GM19395 (cell line): Measurements from ENCODE around the gene SYTL2.
"Not testable (repeated sequence)": the region's sequence is repeated elsewhere in the genome, so short reads cannot be mapped to it uniquely, and the experiment has no call there.

Source experiments
- ATAC-seq: cut with Tn5 transposase; IDR thresholded peaks from one replicate; pipeline ENCODE4 v1.9.1; 2021; ENCODE audit warnings: mild to moderate bottlenecking, moderate library complexity; ENCODE audit not compliant: unreplicated experiment

SYTL2 gene

GRCh38 chr11:85799142-85799541 lies 11.8 kb downstream of the SYTL2 start:
- no peak for ATAC-seq

GRCh38 chr11:85798361-85798760 lies 12.6 kb downstream of the SYTL2 start:
- no peak for ATAC-seq

- ATAC-seq, result no peak
These were observed 15.0 kb downstream of the SYTL2 start for GRCh38 chr11:85795712-85796487.

- no peak for ATAC-seq
These were observed 19.4 kb downstream of the SYTL2 start for GRCh38 chr11:85791409-85791990.

- ATAC-seq, result peak; percentile 52
These were observed 22.9 kb downstream of the SYTL2 start for GRCh38 chr11:85787809-85788760.

- ATAC-seq, result peak; percentile 48
These were observed 23.8 kb downstream of the SYTL2 start for GRCh38 chr11:85787168-85787567.

- no peak for ATAC-seq
These were observed 26.3 kb downstream of the SYTL2 start for GRCh38 chr11:85784480-85785265.

- ATAC-seq, result no peak
These were observed 27.2 kb downstream of the SYTL2 start for GRCh38 chr11:85783758-85784157.

- not testable (repeated sequence) for ATAC-seq
These were observed 30.0 kb downstream of the SYTL2 start for GRCh38 chr11:85780780-85781517.

GRCh38 chr11:85779956-85780640 lies 30.8 kb downstream of the SYTL2 start:
- ATAC-seq, result no peak

- not testable (repeated sequence) for ATAC-seq
These were observed 33.4 kb downstream of the SYTL2 start for GRCh38 chr11:85777603-85777972.

- no peak for ATAC-seq
These were observed 33.9 kb downstream of the SYTL2 start for GRCh38 chr11:85776951-85777602.

GRCh38 chr11:85774256-85775101 lies 36.5 kb downstream of the SYTL2 start:
- no peak for ATAC-seq

- no peak for ATAC-seq
These were observed 38.2 kb downstream of the SYTL2 start for GRCh38 chr11:85772695-85773094.

- ATAC-seq, result no peak
These were observed 39.4 kb downstream of the SYTL2 start for GRCh38 chr11:85771568-85771967.

GRCh38 chr11:85769771-85770170 lies 41.2 kb downstream of the SYTL2 start:
- no peak for ATAC-seq

- ATAC-seq, result no peak
These were observed 42.3 kb downstream of the SYTL2 start for GRCh38 chr11:85768473-85769146.
